ENCODE measurements around the gene COL19A1.
"Not testable (repeated sequence)": the region's sequence is repeated elsewhere in the genome, so short reads cannot be mapped to it uniquely, and the experiment has no call there.

COL19A1 gene

DNA sequence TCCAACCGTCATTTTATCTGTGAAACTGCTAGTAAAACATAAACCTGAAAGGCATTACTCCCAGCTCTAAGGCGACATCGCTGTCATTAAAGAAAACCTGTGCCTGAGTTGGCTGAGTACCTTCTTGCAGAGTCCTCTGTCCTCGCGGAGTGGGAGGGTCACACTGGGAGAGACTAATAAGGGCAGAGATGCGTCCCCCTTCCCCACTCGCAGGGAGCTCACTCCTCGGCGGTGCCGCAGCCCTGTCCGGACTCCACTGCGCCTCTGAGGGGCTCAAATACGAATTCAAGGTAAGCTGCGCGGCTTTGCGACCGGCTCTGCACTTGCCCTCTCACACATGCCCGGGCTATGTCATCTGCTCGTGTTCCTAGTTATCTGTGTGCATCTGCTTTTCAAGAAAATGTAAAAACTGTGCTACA is at the start of gene COL19A1:
COL19A1 (plus strand) TSS at position 206 of the 419 bp plus-strand sequence. CDS start 13,012 bp downstream, outside the sequence.
- peak; percentile 10 for DNase-seq (ENCODE audit: low spot score)

DNA sequence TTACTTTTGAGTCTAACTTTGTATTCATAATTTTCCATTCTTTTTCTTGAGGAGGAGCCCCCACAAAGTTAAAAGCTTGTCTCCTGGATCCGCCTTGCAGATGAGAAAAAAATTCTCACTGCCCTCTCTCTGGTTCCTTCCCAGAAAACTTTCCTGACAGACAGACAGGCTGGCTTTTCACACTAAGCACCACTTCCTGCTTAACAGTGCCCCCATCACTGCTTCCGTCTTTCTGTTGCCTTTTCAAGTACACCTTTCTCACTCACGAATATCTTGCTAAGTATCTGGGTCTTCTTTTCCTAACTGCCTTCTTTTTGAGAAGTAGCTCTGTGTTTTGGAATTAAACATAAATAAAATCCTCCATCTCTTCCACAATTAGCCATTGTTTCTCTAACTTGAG is 49.8 kb upstream of the COL19A1 start:
- no peak for DNase-seq (ENCODE audit: low spot score)

- DNase-seq (ENCODE audit: low spot score): no peak
These were observed 49.0 kb upstream of the COL19A1 start for GRCh38 chr6:69817358-69817757.

GRCh38 chr6:69818223-69818930 is 48.0 kb upstream of the COL19A1 start:
- DNase-seq (ENCODE audit: low spot score): no peak

DNA sequence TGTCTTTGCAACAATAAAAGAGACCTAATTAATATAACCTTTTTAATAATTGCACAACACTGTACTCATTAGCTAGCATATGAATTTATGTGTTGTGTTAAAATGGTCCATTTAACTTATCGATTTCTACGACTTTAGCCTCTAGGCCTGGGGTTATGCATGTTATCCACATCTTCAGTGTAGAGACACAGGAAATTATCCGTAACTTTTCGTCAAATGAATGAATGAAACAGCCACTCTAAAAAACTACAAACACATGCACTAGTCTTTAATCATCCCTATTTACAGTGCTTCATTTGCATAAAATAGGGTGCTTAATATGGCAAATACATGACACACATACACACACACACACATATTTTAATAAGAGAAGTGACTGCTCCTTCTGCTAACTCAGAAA is 47.2 kb upstream of the COL19A1 start:
- no peak for DNase-seq (ENCODE audit: low spot score)

DNA sequence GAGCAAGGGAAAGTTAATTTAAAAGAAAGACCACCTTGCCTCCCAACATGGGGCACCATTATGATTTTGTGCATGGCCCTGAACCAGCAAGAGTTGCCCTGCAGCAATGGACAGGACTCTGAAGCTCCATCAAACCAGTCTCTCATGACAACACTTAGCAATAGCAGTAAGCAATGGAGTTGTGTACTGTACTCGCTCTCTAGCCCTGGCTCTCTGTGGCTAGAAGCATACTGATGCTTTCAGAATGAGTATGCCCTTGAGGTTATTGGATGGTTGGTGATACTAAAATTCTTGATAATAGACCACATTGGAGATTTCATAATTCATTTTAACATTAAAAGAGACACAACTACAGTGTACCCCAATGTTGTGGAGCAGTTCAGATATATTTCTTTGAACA is 46.3 kb upstream of the COL19A1 start:
- DNase-seq (ENCODE audit: low spot score): no peak

- no peak for DNase-seq (ENCODE audit: low spot score)
These were observed 45.9 kb upstream of the COL19A1 start for GRCh38 chr6:69820438-69820837.

GRCh38 chr6:69824355-69824754 is 42.0 kb upstream of the COL19A1 start:
- not testable (repeated sequence) for DNase-seq (ENCODE audit: low spot score)

GRCh38 chr6:69825904-69826303 is 40.5 kb upstream of the COL19A1 start:
- DNase-seq (ENCODE audit: low spot score): no peak

- DNase-seq (ENCODE audit: low spot score): no peak
These were observed 39.0 kb upstream of the COL19A1 start for GRCh38 chr6:69827276-69827893.

GRCh38 chr6:69832558-69832957 is 33.8 kb upstream of the COL19A1 start:
- DNase-seq (ENCODE audit: low spot score): no peak

GRCh38 chr6:69835414-69836179 is 30.8 kb upstream of the COL19A1 start:
- peak; percentile 10 for DNase-seq (ENCODE audit: low spot score)

DNA sequence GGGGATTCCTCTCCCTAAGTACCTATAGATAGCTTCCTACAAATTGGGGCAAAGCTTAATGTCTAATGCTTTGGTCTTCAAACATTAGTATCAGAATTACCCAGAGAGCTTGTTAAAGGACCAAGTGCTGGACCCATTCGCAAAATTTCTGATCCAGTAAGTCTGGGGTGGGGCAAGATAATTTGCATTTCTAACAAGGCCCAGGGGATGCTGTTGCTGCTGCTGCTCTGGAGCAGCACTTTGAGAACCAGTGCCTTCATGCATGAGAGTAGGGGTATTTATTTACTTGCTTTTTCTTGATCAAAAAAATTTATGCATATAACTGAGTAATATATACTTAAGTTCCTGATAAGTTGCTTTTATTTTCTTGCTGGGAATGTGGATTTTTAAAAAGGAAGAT is 24.5 kb upstream of the COL19A1 start:
- DNase-seq (ENCODE audit: low spot score): no peak

DNA sequence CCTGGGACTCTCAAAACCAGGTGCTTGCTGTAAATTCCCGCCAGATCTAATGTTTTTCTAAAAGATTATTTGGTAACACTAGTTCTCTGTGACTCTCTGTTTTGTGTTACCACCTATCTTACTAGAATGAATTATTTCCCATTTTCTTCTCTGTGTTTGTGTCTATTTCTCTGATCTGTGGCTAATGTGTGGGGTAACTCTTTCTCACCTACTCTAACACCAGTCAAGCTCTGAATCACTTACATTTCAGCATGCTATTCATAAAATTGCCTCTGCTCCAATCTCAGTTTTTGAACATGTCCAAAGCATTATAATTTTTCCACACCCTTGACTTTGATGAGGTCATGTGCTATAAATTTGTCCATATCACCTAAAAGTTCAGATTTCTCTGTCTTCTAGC is 23.2 kb upstream of the COL19A1 start:
- no peak for DNase-seq (ENCODE audit: low spot score)

- no peak for DNase-seq (ENCODE audit: low spot score)
These were observed 20.0 kb upstream of the COL19A1 start for GRCh38 chr6:69846312-69846711.

- DNase-seq (ENCODE audit: low spot score): no peak
These were observed 19.4 kb upstream of the COL19A1 start for GRCh38 chr6:69846770-69847491.

DNA sequence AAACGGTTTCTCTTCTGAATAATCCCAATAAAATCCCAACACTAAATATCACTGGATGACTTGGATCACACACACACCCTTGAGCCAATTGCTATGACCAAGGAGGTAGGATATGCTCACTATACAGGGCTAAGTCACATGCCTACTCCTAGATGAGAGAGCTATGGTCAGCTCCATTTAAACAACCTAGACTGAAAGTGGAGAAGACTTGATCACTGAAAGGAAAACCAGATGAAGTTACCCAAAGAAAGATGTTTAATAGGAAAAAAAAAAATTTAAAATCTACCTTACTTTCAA is 18.9 kb upstream of the COL19A1 start:
- DNase-seq (ENCODE audit: low spot score): no peak

GRCh38 chr6:69848552-69848951 is 17.8 kb upstream of the COL19A1 start:
- DNase-seq (ENCODE audit: low spot score): no peak

- DNase-seq (ENCODE audit: low spot score): no peak
These were observed 13.7 kb upstream of the COL19A1 start for GRCh38 chr6:69852706-69853105.

GRCh38 chr6:69861986-69862385 is 4.4 kb upstream of the COL19A1 start:
- DNase-seq (ENCODE audit: low spot score): no peak

- DNase-seq (ENCODE audit: low spot score): no peak
These were observed 2.6 kb upstream of the COL19A1 start for GRCh38 chr6:69863766-69864165.

- DNase-seq (ENCODE audit: low spot score): no peak
These were observed 1.2 kb upstream of the COL19A1 start for GRCh38 chr6:69865126-69865525.

Data from germinal center (tissue), 1 donor.